Spinal cord (tissue), 10 donors: ENCODE data around the gene RAB7B. TPM values are rescaled to one million over a fixed set of nuclear protein-coding genes. Genes with fewer than 3 reads are reported as not detected.

Source experiments
- DNase-seq, 6 donors: peaks; one replicate each; pipeline versions ENCODE4 v3.0.0 to v3.0.0-alpha.2; 2013 to 2015; ENCODE audit warnings: low spot score in 6 of 6, low read depth in 4 of 6
- H3K27ac ChIP-seq: one replicate; pipeline ENCODE4 v1.5.1; 2013; ENCODE audit warnings: low read depth, low read length, control low read depth
- H3K27me3 ChIP-seq: one replicate; pipeline ENCODE4 v1.6.1; 2013; ENCODE audit warnings: low read length; ENCODE audit not compliant: control insufficient read depth, insufficient read depth
- H3K36me3 ChIP-seq: one replicate; pipeline ENCODE4 v1.6.1; 2013; ENCODE audit warnings: low read length; ENCODE audit not compliant: control insufficient read depth, insufficient read depth
- H3K4me1 ChIP-seq: one replicate; pipeline ENCODE4 v1.6.1; 2013; ENCODE audit warnings: low read length; ENCODE audit not compliant: control insufficient read depth, insufficient read depth
- H3K4me3 ChIP-seq: one replicate; pipeline ENCODE4 v1.5.1; 2013; ENCODE audit warnings: low read depth, low read length, control low read depth
- H3K9me3 ChIP-seq: one replicate; pipeline ENCODE4 v1.6.1; 2013; ENCODE audit warnings: low read length; ENCODE audit not compliant: control insufficient read depth, insufficient read depth
- WGBS: methylation state at CpG from one replicate; pipeline ENCODE4 v1.1.5; 2013; ENCODE audit warnings: missing lambda C conversion rate; ENCODE audit not compliant: insufficient coverage; 5-methylcytosine and 5-hydroxymethylcytosine counted together
- polyA plus RNA-seq, 2 donors: library from polyadenylated mRNA; unstranded; fragments of 120-200 nt; gene quantifications; one replicate each; pipeline ENCODE4 v1.2.1, GENCODE V29; 2013; ENCODE audit not compliant: insufficient read length in 2 of 2
- total RNA-seq, 2 donors: library from RNA; depleted of rRNA in 1 of 2; stranded (reverse); fragments of 120-200 nt in 1 of 2; fragments of >200 nt in 1 of 2; gene quantifications; one replicate each; pipeline versions ENCODE4 v1.2.3 to v1.2.4, GENCODE V29; 2013 to 2014
- donor health status: healthy.

The RAB7B gene
- total and polyA plus RNA-seq, 4 donors, result 5.4 to 7.5 (median 6.6) TPM

GRCh38 chr1:205955499-205955898 lies 47.7 kb downstream of the RAB7B start:
- H3K27ac ChIP-seq, result no peak overlapping the region
- peaks cover 4% of the 10 kb centered on the region for H3K4me1 ChIP-seq
- H3K27me3 ChIP-seq, result no peaks in the 10 kb centered on the region
- no peaks in the 10 kb centered on the region for H3K9me3 ChIP-seq
- no peak for DNase-seq
- no CpG with 5 or more reads among the region's 1 CpG for WGBS
- H3K4me3 ChIP-seq, result no peak overlapping the region
- no peaks in the 10 kb centered on the region for H3K36me3 ChIP-seq

- Histone ChIP-seq H3K4me3 (no peak overlapping the region), H3K4me1 (peaks cover 10% of the 10 kb centered on the region), H3K9me3 (no peaks in the 10 kb centered on the region), H3K27me3 (no peaks in the 10 kb centered on the region), H3K36me3 (no peaks in the 10 kb centered on the region), H3K27ac (no peak overlapping the region)
- no peak for DNase-seq
- 84% methylated on average over 7 of the region's 11 CpGs for WGBS
These were observed 48.3 kb downstream of the RAB7B start for GRCh38 chr1:205954819-205955404.

- Histone ChIP-seq H3K27ac (no peak overlapping the region), H3K4me1 (peaks cover 14% of the 10 kb centered on the region), H3K9me3 (no peaks in the 10 kb centered on the region), H3K4me3 (no peak overlapping the region), H3K27me3 (no peaks in the 10 kb centered on the region), H3K36me3 (no peaks in the 10 kb centered on the region)
- no peak for DNase-seq
- 80% methylated on average over 1 of the region's 1 CpG for WGBS
These were observed 51.4 kb downstream of the RAB7B start for GRCh38 chr1:205951746-205952145.

GRCh38 chr1:205950826-205951549 lies 52.2 kb downstream of the RAB7B start:
- H3K36me3 ChIP-seq, result no peaks in the 10 kb centered on the region
- 93% methylated on average over 6 of the region's 7 CpGs for WGBS

GRCh38 chr1:205950280-205950679 lies 52.9 kb downstream of the RAB7B start:
- H3K4me3 ChIP-seq, result no peak overlapping the region
- no peaks in the 10 kb centered on the region for H3K9me3 ChIP-seq
- DNase-seq, result peak in 3 of 6 donors; percentile 20 to 75 (median 30)
- H3K4me1 ChIP-seq, result peaks cover 14% of the 10 kb centered on the region
- no peaks in the 10 kb centered on the region for H3K27me3 ChIP-seq
- no peaks in the 10 kb centered on the region for H3K36me3 ChIP-seq
- no peak overlapping the region for H3K27ac ChIP-seq
- WGBS, result 32% methylated on average over 7 of the region's 8 CpGs

More at GRCh38 chr1:205950826-205951549, 52.2 kb downstream of the RAB7B start:
- H3K4me1 ChIP-seq, result peaks cover 14% of the 10 kb centered on the region
- no peaks in the 10 kb centered on the region for H3K9me3 ChIP-seq
- H3K4me3 ChIP-seq, result no peak overlapping the region
- no peak overlapping the region for H3K27ac ChIP-seq
- DNase-seq, result no peak
- no peaks in the 10 kb centered on the region for H3K27me3 ChIP-seq

GRCh38 chr1:205949753-205950152 lies 53.4 kb downstream of the RAB7B start:
- no peak for DNase-seq
- H3K27me3 ChIP-seq, result no peaks in the 10 kb centered on the region
- H3K36me3 ChIP-seq, result no peaks in the 10 kb centered on the region
- no peaks in the 10 kb centered on the region for H3K9me3 ChIP-seq
- H3K27ac ChIP-seq, result peak overlapping the region; percentile 26
- peaks cover 14% of the 10 kb centered on the region for H3K4me1 ChIP-seq
- H3K4me3 ChIP-seq, result no peak overlapping the region
- WGBS, result 100% methylated on average over 1 of the region's 1 CpG

GRCh38 chr1:205948886-205949285 lies 54.3 kb downstream of the RAB7B start:
- H3K4me3 ChIP-seq, result no peak overlapping the region
- WGBS, result 87% methylated on average over 2 of the region's 3 CpGs
- H3K36me3 ChIP-seq, result no peaks in the 10 kb centered on the region
- no peak overlapping the region for H3K27ac ChIP-seq
- H3K9me3 ChIP-seq, result no peaks in the 10 kb centered on the region
- no peaks in the 10 kb centered on the region for H3K27me3 ChIP-seq
- no peak for DNase-seq
- H3K4me1 ChIP-seq, result peaks cover 14% of the 10 kb centered on the region

- H3K4me3 ChIP-seq, result no peak overlapping the region
- H3K27ac ChIP-seq, result no peak overlapping the region
- DNase-seq, result no peak
- H3K4me1 ChIP-seq, result peaks cover 14% of the 10 kb centered on the region
- no peaks in the 10 kb centered on the region for H3K9me3 ChIP-seq
- H3K36me3 ChIP-seq, result no peaks in the 10 kb centered on the region
- H3K27me3 ChIP-seq, result no peaks in the 10 kb centered on the region
- 93% methylated on average over 4 of the region's 4 CpGs for WGBS
These were observed 55.2 kb downstream of the RAB7B start for GRCh38 chr1:205948039-205948438.

GRCh38 chr1:205947024-205947423 lies 56.2 kb downstream of the RAB7B start:
- no peaks in the 10 kb centered on the region for H3K9me3 ChIP-seq
- no peak overlapping the region for H3K4me3 ChIP-seq
- no peak for DNase-seq
- WGBS, result 93% methylated on average over 3 of the region's 4 CpGs
- H3K4me1 ChIP-seq, result peaks cover 18% of the 10 kb centered on the region
- no peak overlapping the region for H3K27ac ChIP-seq
- no peaks in the 10 kb centered on the region for H3K36me3 ChIP-seq
- H3K27me3 ChIP-seq, result no peaks in the 10 kb centered on the region

- 90% methylated on average over 2 of the region's 3 CpGs for WGBS
- Histone ChIP-seq H3K9me3 (no peaks in the 10 kb centered on the region), H3K4me1 (peaks cover 10% of the 10 kb centered on the region), H3K4me3 (no peak overlapping the region), H3K27me3 (no peaks in the 10 kb centered on the region), H3K27ac (no peak overlapping the region), H3K36me3 (no peaks in the 10 kb centered on the region)
- no peak for DNase-seq
These were observed 58.1 kb downstream of the RAB7B start for GRCh38 chr1:205945069-205945468.
